ENCODE data around the gene ZDHHC8.

Gene ZDHHC8

GRCh38 chr22:20107471-20107901 lies 24.1 kb upstream of the ZDHHC8 start:
- Histone ChIP-seq H3K4me1 (ENCODE audit: low read length) (no peaks in the 10 kb centered on the region), H3K4me2 (ENCODE audit: low read length) (no peak overlapping the region), H3K9ac (ENCODE audit: low read length) (no peak overlapping the region), H3K27ac (ENCODE audit: low read length) (no peak overlapping the region), H3K4me3 (ENCODE audit: low read length) (no peak overlapping the region), H3K27me3 (ENCODE audit: low read depth, low read length) (no peaks in the 10 kb centered on the region), H2AFZ (ENCODE audit: low read depth, low read length) (no peak overlapping the region), H4K20me1 (ENCODE audit: insufficient read depth, low read length) (peaks cover 8% of the 10 kb centered on the region; the same call in 1 of the 2 replicates), H3K9me3 (ENCODE audit: insufficient read depth, low read length) (no peaks in the 10 kb centered on the region), H3K36me3 (replicated peaks; ENCODE audit: low read depth, low read length) (peaks cover 66% of the 10 kb centered on the region), H3K79me2 (ENCODE audit: low read length) (no peaks in the 10 kb centered on the region)
- TF ChIP-seq EZH2phosphoT487 (IDR thresholded peaks at IDR 0.05; ENCODE audit: low read depth): no peak
- TF ChIP-seq, protein P1, sequence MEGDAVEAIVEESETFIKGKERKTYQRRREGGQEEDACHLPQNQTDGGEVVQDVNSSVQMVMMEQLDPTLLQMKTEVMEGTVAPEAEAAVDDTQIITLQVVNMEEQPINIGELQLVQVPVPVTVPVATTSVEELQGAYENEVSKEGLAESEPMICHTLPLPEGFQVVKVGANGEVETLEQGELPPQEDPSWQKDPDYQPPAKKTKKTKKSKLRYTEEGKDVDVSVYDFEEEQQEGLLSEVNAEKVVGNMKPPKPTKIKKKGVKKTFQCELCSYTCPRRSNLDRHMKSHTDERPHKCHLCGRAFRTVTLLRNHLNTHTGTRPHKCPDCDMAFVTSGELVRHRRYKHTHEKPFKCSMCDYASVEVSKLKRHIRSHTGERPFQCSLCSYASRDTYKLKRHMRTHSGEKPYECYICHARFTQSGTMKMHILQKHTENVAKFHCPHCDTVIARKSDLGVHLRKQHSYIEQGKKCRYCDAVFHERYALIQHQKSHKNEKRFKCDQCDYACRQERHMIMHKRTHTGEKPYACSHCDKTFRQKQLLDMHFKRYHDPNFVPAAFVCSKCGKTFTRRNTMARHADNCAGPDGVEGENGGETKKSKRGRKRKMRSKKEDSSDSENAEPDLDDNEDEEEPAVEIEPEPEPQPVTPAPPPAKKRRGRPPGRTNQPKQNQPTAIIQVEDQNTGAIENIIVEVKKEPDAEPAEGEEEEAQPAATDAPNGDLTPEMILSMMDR (IDR thresholded peaks at IDR 0.05; ENCODE audit: low read depth, low read length): no peak

DNA sequence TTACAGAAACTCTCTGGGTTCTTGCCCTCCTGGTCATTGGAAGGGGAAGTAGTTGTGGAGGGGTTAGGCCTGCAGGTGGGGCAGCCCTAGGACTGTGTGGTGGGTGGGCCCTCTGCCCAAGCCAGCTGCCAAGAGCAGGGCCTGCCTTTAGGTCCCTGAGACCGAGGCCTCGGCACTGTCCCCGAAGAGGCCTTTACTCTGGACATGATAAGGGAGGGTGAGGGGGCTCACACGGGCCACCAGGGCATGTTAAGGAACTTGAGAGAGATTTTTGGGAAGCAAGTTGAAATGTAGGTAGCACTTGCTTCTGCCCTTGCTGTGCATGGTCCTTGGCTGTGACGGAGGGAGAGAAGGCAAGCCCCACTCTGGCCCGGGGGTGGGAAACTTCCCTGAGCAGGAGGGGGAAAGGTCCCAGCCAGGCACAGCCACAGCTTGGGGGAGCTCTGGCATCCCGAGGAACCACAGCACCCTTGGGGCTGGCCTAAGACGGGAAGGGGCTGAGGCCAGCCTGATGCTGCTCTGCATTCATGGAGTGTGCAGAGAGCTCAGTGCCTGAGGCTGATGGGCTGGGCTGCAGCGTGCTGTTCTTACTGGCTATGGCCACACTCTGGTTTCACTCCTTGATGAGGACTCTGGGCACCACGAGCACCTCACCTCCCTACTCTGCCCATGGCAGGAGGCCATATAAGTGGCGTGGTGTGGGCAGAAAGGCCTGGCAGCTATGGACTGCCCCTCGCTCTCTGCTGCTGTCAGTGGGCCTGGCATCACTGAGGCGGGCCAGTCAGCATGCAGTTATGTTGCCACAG lies 23.4 kb upstream of the ZDHHC8 start:
- TF ChIP-seq EZH2phosphoT487 (IDR thresholded peaks at IDR 0.05; ENCODE audit: low read depth): no peak
- TF ChIP-seq, protein P1 (IDR thresholded peaks at IDR 0.05; ENCODE audit: low read depth, low read length): no peak
- Histone ChIP-seq H3K4me1 (ENCODE audit: low read length) (no peaks in the 10 kb centered on the region), H3K27ac (ENCODE audit: low read length) (no peak overlapping the region), H4K20me1 (ENCODE audit: insufficient read depth, low read length) (peaks cover 8% of the 10 kb centered on the region; the same call in 1 of the 2 replicates), H3K27me3 (ENCODE audit: low read depth, low read length) (no peaks in the 10 kb centered on the region), H2AFZ (ENCODE audit: low read depth, low read length) (no peak overlapping the region), H3K9ac (ENCODE audit: low read length) (no peak overlapping the region), H3K4me3 (ENCODE audit: low read length) (no peak overlapping the region), H3K9me3 (ENCODE audit: insufficient read depth, low read length) (no peaks in the 10 kb centered on the region), H3K79me2 (ENCODE audit: low read length) (no peaks in the 10 kb centered on the region; the same call in 1 of the 2 replicates), H3K36me3 (replicated peaks; ENCODE audit: low read depth, low read length) (peaks cover 72% of the 10 kb centered on the region), H3K4me2 (ENCODE audit: low read length) (no peak overlapping the region)

GRCh38 chr22:20108757-20109230 lies 22.8 kb upstream of the ZDHHC8 start:
- no peak overlapping the region for H3K27ac ChIP-seq (ENCODE audit: low read length)
- H3K4me2 ChIP-seq (ENCODE audit: low read length): no peak overlapping the region
- no peak overlapping the region for H3K4me3 ChIP-seq (ENCODE audit: low read length)
- no peak overlapping the region for H2AFZ ChIP-seq (ENCODE audit: low read depth, low read length)
- H3K36me3 ChIP-seq (replicated peaks; ENCODE audit: low read depth, low read length): peaks cover 75% of the 10 kb centered on the region
- no peaks in the 10 kb centered on the region for H3K4me1 ChIP-seq (ENCODE audit: low read length)
- peaks cover 8% of the 10 kb centered on the region; the same call in 1 of the 2 replicates for H4K20me1 ChIP-seq (ENCODE audit: insufficient read depth, low read length)
- H3K9ac ChIP-seq (ENCODE audit: low read length): no peak overlapping the region
- H3K9me3 ChIP-seq (ENCODE audit: insufficient read depth, low read length): no peaks in the 10 kb centered on the region
- no peak for TF ChIP-seq EZH2phosphoT487 (IDR thresholded peaks at IDR 0.05; ENCODE audit: low read depth)
- TF ChIP-seq, protein P1 (IDR thresholded peaks at IDR 0.05; ENCODE audit: low read depth, low read length): no peak
- H3K79me2 ChIP-seq (ENCODE audit: low read length): peaks cover 2% of the 10 kb centered on the region; the same call in 1 of the 2 replicates
- no peaks in the 10 kb centered on the region for H3K27me3 ChIP-seq (ENCODE audit: low read depth, low read length)

Measured in OCI-LY3 (cell line).